NCI-H2196 (cell line): Measurements from ENCODE around the gene OST4.

Source experiments
- DNase-seq: peaks from one replicate; lab custom pipeline; 2025; ENCODE audit not compliant: unreplicated experiment; lab: John Stamatoyannopoulos, UW

The OST4 gene

GRCh38 chr2:27093430-27094352 lies 22.2 kb upstream of the OST4 start:
- DNase-seq = no peak

- DNase-seq = no peak
Observed at GRCh38 chr2:27092696-27093429, 21.4 kb upstream of the OST4 start.

GRCh38 chr2:27091746-27092695 lies 20.6 kb upstream of the OST4 start:
- no peak for DNase-seq

GRCh38 chr2:27089111-27089954 lies 17.9 kb upstream of the OST4 start:
- DNase-seq = no peak

- DNase-seq = no peak
Observed at GRCh38 chr2:27088634-27089033, 17.2 kb upstream of the OST4 start.

GRCh38 chr2:27087823-27088410 lies 16.5 kb upstream of the OST4 start:
- no peak for DNase-seq

GRCh38 chr2:27086724-27087593 lies 15.5 kb upstream of the OST4 start, which contains the start of gene KHK:
KHK (plus strand) TSS chr2:27086772; CDS start chr2:27087260, 488 bp downstream.
- peak; percentile 63 for DNase-seq

GRCh38 chr2:27086090-27086723 lies 14.8 kb upstream of the OST4 start:
- DNase-seq = peak; percentile 95

- peak; percentile 50 for DNase-seq
Observed at GRCh38 chr2:27085673-27086089, 14.2 kb upstream of the OST4 start.

- no peak for DNase-seq
Observed at GRCh38 chr2:27085062-27085672, 13.7 kb upstream of the OST4 start.

GRCh38 chr2:27084297-27085061 lies 13.0 kb upstream of the OST4 start:
- no peak for DNase-seq

GRCh38 chr2:27083410-27084296 lies 12.2 kb upstream of the OST4 start:
- no peak for DNase-seq

- no peak for DNase-seq
Observed at GRCh38 chr2:27082773-27083409, 11.4 kb upstream of the OST4 start.

- DNase-seq = no peak
Observed at GRCh38 chr2:27081984-27082772, 10.7 kb upstream of the OST4 start.

GRCh38 chr2:27080603-27080936 lies 9.1 kb upstream of the OST4 start:
- DNase-seq = no peak
